Tibial nerve (tissue), 4 donors: ENCODE data around the gene RGS7. TPM values are rescaled to one million over a fixed set of nuclear protein-coding genes. Genes with fewer than 3 reads are reported as not detected.

Source experiments
- DNase-seq, 2 donors: peaks; one replicate each; pipeline ENCODE4 v3.0.0-alpha.2; 2019; ENCODE audit warnings: low spot score in 2 of 2
- H3K27ac ChIP-seq, 4 donors: fragments of 200-600 bp; sonication (generic) in 3 of 4; one replicate each; pipeline ENCODE4 v1.5.1; 2017 to 2019; ENCODE audit warnings: mild to moderate bottlenecking in 1 of 4
- H3K27me3 ChIP-seq, 2 donors: fragments of 200-600 bp; sonication (generic) in 1 of 2; one replicate each; pipeline versions ENCODE4 v1.5.1 to v1.6.0; 2017 to 2019
- H3K36me3 ChIP-seq, 3 donors: fragments of 200-600 bp; sonication (generic); one replicate each; pipeline ENCODE4 v1.5.1; 2018 to 2019
- H3K4me1 ChIP-seq, 4 donors: fragments of 200-600 bp; sonication (generic) in 3 of 4; one replicate each; pipeline ENCODE4 v1.5.1; 2017 to 2019
- H3K4me3 ChIP-seq, 4 donors: fragments of 200-600 bp; sonication (generic) in 3 of 4; one replicate each; pipeline ENCODE4 v1.5.1; 2017 to 2019; ENCODE audit warnings: mild to moderate bottlenecking in 1 of 4, moderate library complexity in 1 of 4
- H3K9me3 ChIP-seq, 4 donors: fragments of 200-600 bp; sonication (generic) in 3 of 4; one replicate each; pipeline ENCODE4 v1.5.1; 2017 to 2019
- CTCF ChIP-seq, 5 experiments: fragments of 200-600 bp in 3 of 5; fragments of 450-650 bp in 2 of 5; sonication (generic) in 3 of 5; IDR thresholded peaks; one replicate each; pipeline ENCODE4 v1.5.1; 2016 to 2019; ENCODE audit warnings: antibody characterized with exemption in 5 of 5, mild to moderate bottlenecking in 3 of 5, moderate library complexity in 2 of 5
- EP300 ChIP-seq, 2 donors: sonication (generic); formaldehyde crosslinking; IDR thresholded peaks; one replicate each; pipeline ENCODE4 v1.6.1; 2017; ENCODE audit warnings: antibody characterized with exemption in 2 of 2, mild to moderate bottlenecking in 1 of 2
- POLR2A ChIP-seq, 2 donors: fragments of 450-650 bp; IDR thresholded peaks; one replicate each; pipeline ENCODE4 v1.6.1; 2017; ENCODE audit warnings: antibody characterized with exemption in 2 of 2, mild to moderate bottlenecking in 2 of 2, moderate library complexity in 2 of 2
- WGBS, 2 donors: methylation state at CpG; one replicate each; pipeline ENCODE4 v1.1.5; 2018; 5-methylcytosine and 5-hydroxymethylcytosine counted together
- total RNA-seq, 4 donors: library from RNA; depleted of rRNA; stranded (reverse); fragments of >200 nt; gene quantifications; one replicate each; pipeline ENCODE4 v1.1.0, GENCODE V29; 2016

Gene RGS7
- total RNA-seq, 4 donors from 2014 or later, result 0.39 to 1.5 (median 1.0) TPM; not detected in 1

- WGBS, 2 donors, result 66 to 71% methylated on average over 4 of the region's 4 CpGs
- DNase-seq, result no peak
These were observed 308.4 kb downstream of the RGS7 start for GRCh38 chr1:241048622-241049021.

GRCh38 chr1:241045659-241046058, 311.3 kb downstream of the RGS7 start:
- Histone ChIP-seq H3K36me3 (no peaks in the 10 kb centered on the region), H3K9me3 (no peaks in the 10 kb centered on the region), H3K4me3 (no peak overlapping the region), H3K4me1 (no peaks in the 10 kb centered on the region), H3K27me3 (no peaks in the 10 kb centered on the region), H3K27ac (no peak overlapping the region)
- WGBS, 2 donors, result 80 to 92% methylated on average over 2 of the region's 2 CpGs
- DNase-seq, result no peak
- no peak for TF ChIP-seq CTCF (IDR thresholded peaks at IDR 0.05)

More at GRCh38 chr1:241048622-241049021, 308.4 kb downstream of the RGS7 start:
- H3K4me3 ChIP-seq, result no peak overlapping the region
- TF ChIP-seq CTCF (IDR thresholded peaks at IDR 0.05), result no peak
- no peak for TF ChIP-seq POLR2A (IDR thresholded peaks at IDR 0.05)
- no peak for TF ChIP-seq EP300 (IDR thresholded peaks at IDR 0.05)
- no peaks in the 10 kb centered on the region for H3K36me3 ChIP-seq
- no peaks in the 10 kb centered on the region for H3K4me1 ChIP-seq
- H3K9me3 ChIP-seq, result no peaks in the 10 kb centered on the region
- no peaks in the 10 kb centered on the region for H3K27me3 ChIP-seq
- no peak overlapping the region for H3K27ac ChIP-seq

GRCh38 chr1:241034203-241034936, 322.6 kb downstream of the RGS7 start:
- WGBS, 2 donors, result 38 to 40% methylated on average over 9 of the region's 9 CpGs
- no peak overlapping the region for H3K4me3 ChIP-seq
- H3K27ac ChIP-seq, result peak overlapping the region; percentile 11 to 62 (median 32)
- DNase-seq, result no peak
- TF ChIP-seq POLR2A (IDR thresholded peaks at IDR 0.05), result no peak
- TF ChIP-seq EP300 (IDR thresholded peaks at IDR 0.05), result no peak
- TF ChIP-seq CTCF (IDR thresholded peaks at IDR 0.05), result no peak
- H3K9me3 ChIP-seq, result peaks cover 0 to 5% (median 0%) of the 10 kb centered on the region in 4 donors
- H3K36me3 ChIP-seq, result no peaks in the 10 kb centered on the region
- no peaks in the 10 kb centered on the region for H3K27me3 ChIP-seq
- no peaks in the 10 kb centered on the region for H3K4me1 ChIP-seq

- Histone ChIP-seq H3K27ac (no peak overlapping the region), H3K4me1 (no peaks in the 10 kb centered on the region), H3K36me3 (no peaks in the 10 kb centered on the region), H3K9me3 (no peaks in the 10 kb centered on the region), H3K27me3 (no peaks in the 10 kb centered on the region), H3K4me3 (no peak overlapping the region)
- WGBS, 2 donors, result 48 to 75% methylated on average over 3 of the region's 3 CpGs
- no peak for DNase-seq
- TF ChIP-seq CTCF (IDR thresholded peaks at IDR 0.05), result no peak
These were observed 332.2 kb downstream of the RGS7 start for GRCh38 chr1:241024834-241025233.

- H3K9me3 ChIP-seq, result peaks cover 0 to 13% (median 0%) of the 10 kb centered on the region in 4 donors
- H3K4me3 ChIP-seq, result no peak overlapping the region
- H3K36me3 ChIP-seq, result no peaks in the 10 kb centered on the region
- no peaks in the 10 kb centered on the region for H3K27me3 ChIP-seq
- no peak for DNase-seq
- TF ChIP-seq CTCF (IDR thresholded peaks at IDR 0.05) (no peak), POLR2A (IDR thresholded peaks at IDR 0.05) (no peak), EP300 (IDR thresholded peaks at IDR 0.05) (no peak)
- H3K4me1 ChIP-seq, result no peaks in the 10 kb centered on the region
- H3K27ac ChIP-seq, result no peak overlapping the region
- WGBS, 2 donors, result 83 to 85% methylated on average over 4 of the region's 4 CpGs
These were observed 334.6 kb downstream of the RGS7 start for GRCh38 chr1:241022366-241022765.
